NCI-H748 (cell line): ENCODE measurements around the gene TMEM273.

Source experiments
- DNase-seq: peaks from one replicate; lab custom pipeline; 2025; ENCODE audit not compliant: unreplicated experiment; lab: John Stamatoyannopoulos, UW

Gene TMEM273

GRCh38 chr10:49177391-49178355 lies 10.5 kb downstream of the TMEM273 start:
- DNase-seq = no peak

GRCh38 chr10:49176310-49177268 lies 11.6 kb downstream of the TMEM273 start:
- no peak for DNase-seq

- DNase-seq = no peak
Observed at GRCh38 chr10:49175587-49176309, 12.4 kb downstream of the TMEM273 start.

GRCh38 chr10:49174926-49175500 lies 13.2 kb downstream of the TMEM273 start:
- no peak for DNase-seq

GRCh38 chr10:49174261-49174925 lies 13.8 kb downstream of the TMEM273 start:
- DNase-seq = no peak

DNA sequence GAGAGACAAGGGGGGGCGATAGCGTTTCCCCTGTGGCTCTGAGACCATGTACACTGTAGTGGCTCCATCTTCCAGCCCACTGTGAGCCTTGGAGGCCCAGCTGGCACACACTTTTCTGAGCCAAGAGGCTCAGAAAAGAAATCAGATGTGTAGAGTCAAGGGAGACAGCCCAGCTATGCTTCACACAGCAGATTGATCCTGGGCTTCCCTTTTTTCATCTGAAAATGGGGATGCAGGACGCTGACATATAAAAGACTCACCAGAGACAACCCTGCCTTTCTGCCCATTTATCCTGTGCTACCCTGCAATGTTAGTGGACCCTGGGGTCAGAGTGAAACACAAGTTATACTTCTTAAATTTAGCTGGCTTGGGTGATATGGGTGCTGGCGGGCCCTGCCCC lies 14.3 kb downstream of the TMEM273 start:
- DNase-seq = no peak

DNA sequence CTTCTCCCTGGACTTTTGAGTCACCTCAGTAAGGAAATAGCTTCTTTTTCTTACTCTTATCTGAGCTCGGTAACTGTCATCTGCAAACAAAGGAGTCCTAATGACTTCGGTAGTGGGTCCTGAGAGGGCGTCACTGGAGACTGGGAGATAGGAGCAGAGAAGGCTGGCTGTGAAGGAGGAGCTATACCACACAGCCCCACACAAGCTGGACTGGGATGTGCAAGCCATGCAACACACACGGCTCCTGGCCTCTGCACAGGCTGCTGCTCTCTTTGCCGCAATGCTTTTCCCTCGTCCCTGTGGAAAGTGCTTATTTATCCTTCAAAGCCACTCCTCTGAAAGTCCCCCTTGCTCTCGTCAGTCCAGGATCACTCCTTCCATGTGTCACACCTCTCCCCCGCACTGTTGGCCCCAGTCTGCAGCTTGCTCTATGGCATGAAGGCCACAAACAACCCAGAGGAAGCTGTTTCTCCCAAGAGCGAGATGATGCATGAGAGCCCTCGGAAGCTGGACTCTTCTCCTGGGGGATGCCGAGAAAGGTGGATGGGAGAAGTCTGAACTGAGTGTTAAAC lies 14.9 kb downstream of the TMEM273 start:
- DNase-seq = no peak

GRCh38 chr10:49172777-49173132 lies 15.4 kb downstream of the TMEM273 start:
- no peak for DNase-seq

GRCh38 chr10:49172061-49172776 lies 16.0 kb downstream of the TMEM273 start:
- DNase-seq = no peak

- DNase-seq = no peak
Observed at GRCh38 chr10:49171326-49172060, 16.7 kb downstream of the TMEM273 start.

GRCh38 chr10:49170632-49171325 lies 17.4 kb downstream of the TMEM273 start:
- no peak for DNase-seq

- DNase-seq = no peak
Observed at GRCh38 chr10:49169776-49170175, 18.4 kb downstream of the TMEM273 start.

DNA sequence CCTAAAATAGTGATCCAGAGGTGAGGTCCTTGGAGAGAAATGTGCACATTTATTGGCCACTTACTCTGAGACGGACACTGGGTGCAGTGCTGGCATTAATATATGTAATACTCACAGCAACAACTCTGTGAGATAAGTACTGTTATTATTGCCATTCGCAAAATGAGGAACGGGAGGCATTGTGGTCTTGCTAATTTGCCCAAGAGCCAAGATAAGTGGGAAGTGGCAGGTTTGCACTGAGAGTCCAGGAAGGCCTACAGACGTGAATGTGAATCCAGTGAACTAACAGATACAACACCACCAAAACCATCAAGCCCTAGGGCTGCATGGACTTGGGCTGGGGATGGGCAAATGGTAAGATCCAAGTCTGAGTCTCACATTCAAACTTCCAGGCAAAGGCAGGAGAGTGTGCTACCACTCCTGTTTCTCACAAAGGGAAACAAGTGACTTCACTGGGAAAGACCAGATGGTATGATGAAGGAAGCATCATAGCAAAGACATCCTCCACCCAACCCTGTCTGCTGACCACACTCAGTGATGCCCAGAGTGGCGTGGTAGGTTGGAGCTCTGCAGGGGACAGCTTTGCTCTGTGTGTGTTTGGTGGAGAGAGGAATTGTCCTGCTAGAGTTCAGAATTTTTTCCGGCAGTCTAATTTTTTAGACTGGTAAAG lies 19.2 kb downstream of the TMEM273 start:
- DNase-seq = no peak

DNA sequence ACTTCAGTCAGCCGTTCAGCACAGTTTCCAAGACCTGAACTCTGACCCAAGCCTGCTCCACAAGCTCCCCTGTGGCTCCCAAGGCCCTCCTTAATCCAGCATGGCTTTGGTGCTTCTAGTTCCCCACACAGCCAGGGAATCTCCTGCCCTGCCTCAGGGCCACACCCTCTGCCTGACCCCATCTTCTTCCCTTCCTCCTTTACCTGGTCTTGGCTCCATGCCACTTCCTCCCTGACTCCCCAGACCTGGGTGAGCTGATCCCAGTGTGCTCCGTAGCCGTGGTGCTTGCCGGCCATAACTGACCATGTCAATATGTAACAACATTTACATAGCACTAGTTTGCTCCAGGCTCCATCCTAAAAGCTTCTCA lies 20.0 kb downstream of the TMEM273 start:
- DNase-seq = no peak

DNA sequence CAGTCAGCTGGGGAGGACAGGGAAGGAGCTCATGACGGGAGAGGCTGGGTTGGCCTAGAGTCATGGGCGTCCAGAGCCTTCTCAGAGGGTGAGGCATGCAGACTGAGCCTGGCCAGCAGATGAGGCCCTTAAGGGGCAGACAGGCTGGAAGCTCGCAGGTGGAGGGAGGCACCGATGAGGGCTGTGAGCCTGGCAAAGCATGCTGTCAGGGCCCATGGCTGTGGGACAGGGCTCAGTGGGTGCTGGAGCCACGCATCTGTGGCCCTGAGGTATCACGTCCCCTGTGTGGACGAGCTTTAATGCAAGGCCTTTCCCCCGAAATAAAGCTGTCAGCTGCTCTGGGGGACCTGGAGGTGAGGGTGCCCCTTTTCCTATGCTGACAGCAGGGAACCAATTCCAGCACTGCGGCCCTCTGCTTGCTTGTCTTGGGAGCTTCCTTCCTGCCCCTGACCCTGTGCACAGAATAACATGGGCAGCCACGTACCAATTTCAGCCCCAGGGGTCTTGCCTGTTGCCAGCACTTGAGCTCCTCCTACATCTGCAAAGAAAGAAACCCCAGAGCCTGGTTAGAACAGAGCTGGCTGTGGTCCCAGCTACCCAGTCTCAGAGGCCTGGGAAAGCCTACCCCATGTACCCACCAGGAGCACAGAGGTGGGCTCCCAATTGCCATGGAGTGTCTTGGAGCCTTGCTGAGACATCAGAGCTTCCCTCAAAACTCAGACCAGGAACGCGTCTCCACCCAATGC lies 20.6 kb downstream of the TMEM273 start:
- no peak for DNase-seq

GRCh38 chr10:49166484-49167400 lies 21.4 kb downstream of the TMEM273 start:
- DNase-seq = no peak
